Glutamatergic neuron (in vitro differentiated cells): ENCODE data around the gene PAIP2B. TPM values are rescaled to one million over a fixed set of nuclear protein-coding genes. Genes with fewer than 3 reads are reported as not detected.

Experiments
- DNase-seq: peaks from one replicate; pipeline ENCODE4 v3.0.0; 2022
- H3K27ac Mint-ChIP-seq: one replicate; pipeline ENCODE4 v1.8.0; 2020; ENCODE audit warnings: mild to moderate bottlenecking, mixed read lengths, inconsistent platforms; ENCODE audit not compliant: unreplicated experiment
- H3K27me3 Mint-ChIP-seq: one replicate; pipeline ENCODE4 v1.8.0; 2020; ENCODE audit warnings: mild to moderate bottlenecking, moderate library complexity, mixed read lengths, inconsistent platforms; ENCODE audit not compliant: unreplicated experiment
- H3K36me3 Mint-ChIP-seq: one replicate; pipeline ENCODE4 v1.8.0; 2020; ENCODE audit warnings: mild to moderate bottlenecking, mixed read lengths, inconsistent platforms; ENCODE audit not compliant: unreplicated experiment
- H3K4me1 Mint-ChIP-seq: one replicate; pipeline ENCODE4 v1.8.0; 2020; ENCODE audit warnings: mild to moderate bottlenecking, low read depth, mixed read lengths, inconsistent platforms; ENCODE audit not compliant: unreplicated experiment
- H3K4me3 Mint-ChIP-seq: one replicate; pipeline ENCODE4 v1.8.0; 2020; ENCODE audit warnings: mild to moderate bottlenecking, mixed read lengths, inconsistent platforms; ENCODE audit not compliant: unreplicated experiment
- H3K9me3 Mint-ChIP-seq: one replicate; pipeline ENCODE4 v1.8.0; 2020; ENCODE audit warnings: mild to moderate bottlenecking, moderate library complexity, mixed read lengths, inconsistent platforms; ENCODE audit not compliant: unreplicated experiment
- CTCF ChIP-seq: fragments of 200-600 bp; sonication (generic); IDR thresholded peaks from one replicate; pipeline ENCODE4 v1.5.0; 2021; ENCODE audit not compliant: partially characterized antibody, unreplicated experiment
- total RNA-seq: library from RNA; stranded (reverse); fragmentation: NEBNext Ultra II Directional; extraction: Animal tissue kit (Norgen Biotek cat#: 25700); gene quantifications from one replicate; pipeline ENCODE4 v1.2.1, GENCODE V29; 2021; ENCODE audit not compliant: unreplicated experiment

The PAIP2B gene
- total RNA-seq, 1 donor from 2014 or later = 15.6 TPM

GRCh38 chr2:71155846-71156245 lies 71.1 kb downstream of the PAIP2B start:
- Mint-ChIP-seq H3K27me3 (peaks cover 24% of the 10 kb centered on the region), H3K4me3 (peak overlapping the region; percentile 31), H3K36me3 (no peaks in the 10 kb centered on the region), H3K9me3 (peaks cover 29% of the 10 kb centered on the region), H3K27ac (peak overlapping the region; percentile 95), H3K4me1 (peaks cover 60% of the 10 kb centered on the region)
- DNase-seq = no peak
- TF ChIP-seq CTCF = no peak

- TF ChIP-seq CTCF = no peak
- Mint-ChIP-seq H3K4me1 (peaks cover 59% of the 10 kb centered on the region), H3K9me3 (peaks cover 27% of the 10 kb centered on the region), H3K27me3 (peaks cover 22% of the 10 kb centered on the region), H3K4me3 (peak overlapping the region; percentile 67), H3K27ac (peak overlapping the region; percentile 97), H3K36me3 (no peaks in the 10 kb centered on the region)
- DNase-seq = peak; percentile 28
Measured at GRCh38 chr2:71154798-71155197, 72.1 kb downstream of the PAIP2B start.

GRCh38 chr2:71154279-71154678 lies 72.6 kb downstream of the PAIP2B start:
- Mint-ChIP-seq H3K4me3 (peak overlapping the region; percentile 55), H3K9me3 (peaks cover 27% of the 10 kb centered on the region), H3K4me1 (peaks cover 54% of the 10 kb centered on the region), H3K27ac (peak overlapping the region; percentile 97), H3K27me3 (peaks cover 18% of the 10 kb centered on the region), H3K36me3 (no peaks in the 10 kb centered on the region)
- no peak for TF ChIP-seq CTCF
- peak; percentile 41 for DNase-seq

GRCh38 chr2:71153585-71154224 lies 73.2 kb downstream of the PAIP2B start:
- TF ChIP-seq CTCF = no peak
- H3K27ac Mint-ChIP-seq = peak overlapping the region; percentile 97
- H3K9me3 Mint-ChIP-seq = peaks cover 27% of the 10 kb centered on the region
- H3K27me3 Mint-ChIP-seq = peaks cover 18% of the 10 kb centered on the region
- peak; percentile 78 for DNase-seq
- peak overlapping the region; percentile 76 for H3K4me3 Mint-ChIP-seq
- H3K36me3 Mint-ChIP-seq = no peaks in the 10 kb centered on the region
- H3K4me1 Mint-ChIP-seq = peaks cover 50% of the 10 kb centered on the region

- no peaks in the 10 kb centered on the region for H3K36me3 Mint-ChIP-seq
- peak overlapping the region; percentile 97 for H3K27ac Mint-ChIP-seq
- H3K27me3 Mint-ChIP-seq = peaks cover 15% of the 10 kb centered on the region
- TF ChIP-seq CTCF = no peak
- peaks cover 20% of the 10 kb centered on the region for H3K9me3 Mint-ChIP-seq
- no peak overlapping the region for H3K4me3 Mint-ChIP-seq
- DNase-seq = no peak
- peaks cover 39% of the 10 kb centered on the region for H3K4me1 Mint-ChIP-seq
Measured at GRCh38 chr2:71151620-71152019, 75.3 kb downstream of the PAIP2B start.
